Endothelial cell of umbilical vein (primary cell): ENCODE measurements around the gene MUCL3. TPM values are rescaled to one million over a fixed set of nuclear protein-coding genes. Genes with fewer than 3 reads are reported as not detected.

Experiments
- BruUV-seq: library from RNA; stranded (reverse); fragments of 400-500 nt; replicated peaks from 2 replicates; lab custom pipeline; 2021; lab: Mats Ljungman, UMichigan
- CTCF ChIA-PET: fragments of 300-600, 350-600 bp; sonication (Branson Sonifier 250); formaldehyde crosslinking; loops from one replicate; lab custom pipeline; 2021; ENCODE audit warnings: antibody characterized with exemption, inconsistent platforms; lab: Charles Lee
- POLR2A ChIA-PET: fragments of 300-600, 350-600 bp; sonication (Branson Sonifier 250); formaldehyde crosslinking; loops from one replicate; lab custom pipeline; 2021; ENCODE audit warnings: antibody characterized with exemption, inconsistent platforms; lab: Charles Lee
- DNase-seq: peaks from one replicate; pipeline ENCODE4 v3.0.0-alpha.2; 2011; ENCODE audit warnings: low read depth, low spot score
- FAIRE-seq: peaks from 2 replicates; lab custom pipeline; 2011; peaks lifted over from hg19 to GRCh38; lab: Jason Lieb, UNC
- H2AFZ ChIP-seq: 2 replicates; pipeline ENCODE4 v1.6.0; 2012; ENCODE audit warnings: low read depth, low read length, control low read depth, inconsistent platforms
- H3K27ac ChIP-seq: 2 replicates; pipeline ENCODE4 v1.5.1; 2011; ENCODE audit warnings: low read depth, mild to moderate bottlenecking, control low read depth, low read length, moderate library complexity; ENCODE audit not compliant: insufficient read depth
- H3K27me3 ChIP-seq, 2 experiments: 2 replicates each; pipeline versions ENCODE4 v1.6.0 to v1.6.1; 2011; ENCODE audit warnings: low read length in 2 of 2, mixed read lengths in 1 of 2; ENCODE audit not compliant: control insufficient read depth in 2 of 2, insufficient read depth in 2 of 2
- H3K36me3 ChIP-seq, 2 experiments: 2 replicates in 1 of 2; 3 replicates in 1 of 2; pipeline ENCODE4 v1.5.1; 2011; ENCODE audit warnings: low read length in 2 of 2, mild to moderate bottlenecking in 1 of 2, moderate library complexity in 1 of 2; ENCODE audit not compliant: control insufficient read depth in 2 of 2, insufficient read depth in 2 of 2; ENCODE audit errors: extremely low read depth in 1 of 2
- H3K4me1 ChIP-seq: 3 replicates; pipeline ENCODE4 v1.5.1; 2011; ENCODE audit warnings: mild to moderate bottlenecking, low read length; ENCODE audit not compliant: control insufficient read depth, insufficient read depth; ENCODE audit errors: extremely low read depth
- H3K4me2 ChIP-seq: 2 replicates; pipeline ENCODE4 v1.6.1; 2011; ENCODE audit warnings: low read length, control low read depth, mixed read lengths; ENCODE audit not compliant: insufficient read depth
- H3K4me3 ChIP-seq, 3 experiments: fragments of 200-600 bp in 1 of 3; sonication (generic), shearing (Covaris generic) in 1 of 3; replicated peaks in 1 of 3; 2 replicates each; pipeline ENCODE4 v1.5.1; 2011 to 2016; ENCODE audit warnings: control low read depth in 3 of 3, low read length in 3 of 3, mild to moderate bottlenecking in 2 of 3, inconsistent platforms in 1 of 3, low read depth in 1 of 3, moderate library complexity in 1 of 3; ENCODE audit not compliant: insufficient read depth in 1 of 3
- H3K79me2 ChIP-seq: 2 replicates; pipeline ENCODE4 v1.6.0; 2012; ENCODE audit warnings: low read length, inconsistent platforms; ENCODE audit not compliant: control insufficient read depth, insufficient read depth
- H3K9ac ChIP-seq: replicated peaks from 2 replicates; pipeline ENCODE3; 2011; ENCODE audit warnings: low read length, control low read depth; ENCODE audit not compliant: insufficient read depth; ENCODE audit errors: extremely low read depth
- H3K9me1 ChIP-seq: replicated peaks from 3 replicates; pipeline ENCODE4 v1.6.0; 2011; ENCODE audit warnings: mild to moderate bottlenecking, low read length; ENCODE audit not compliant: control insufficient read depth, insufficient read depth; ENCODE audit errors: extremely low read depth
- H3K9me3 ChIP-seq: replicated peaks from 2 replicates; pipeline ENCODE4 v1.5.1; 2012; ENCODE audit warnings: low read length, inconsistent platforms; ENCODE audit not compliant: control insufficient read depth, insufficient read depth
- H4K20me1 ChIP-seq: replicated peaks from 2 replicates; pipeline ENCODE3; 2011; ENCODE audit warnings: mild to moderate bottlenecking, low read length; ENCODE audit not compliant: control insufficient read depth, insufficient read depth; ENCODE audit errors: extremely low read depth
- CTCF ChIP-seq, 2 donors: IDR thresholded peaks; 1 replicate in 1 of 2; 2 replicates in 1 of 2; pipeline ENCODE4 v1.5.1; 2011; ENCODE audit warnings: low read length in 2 of 2, mild to moderate bottlenecking in 2 of 2, moderate library complexity in 2 of 2, control low read depth in 1 of 2, inconsistent platforms in 1 of 2, low read depth in 1 of 2; ENCODE audit not compliant: insufficient read depth in 1 of 2; ENCODE audit errors: extremely low read depth in 1 of 2
- EZH2 ChIP-seq: IDR thresholded peaks from 2 replicates; pipeline ENCODE4 v1.6.1; 2012; ENCODE audit warnings: borderline replicate concordance, low read depth, mild to moderate bottlenecking, moderate library complexity, low read length, inconsistent platforms; ENCODE audit not compliant: severe bottlenecking
- FOS ChIP-seq: IDR thresholded peaks from 2 replicates; pipeline ENCODE4 v1.6.1; 2011; ENCODE audit warnings: mild to moderate bottlenecking, low read length, moderate library complexity, borderline replicate concordance; ENCODE audit not compliant: insufficient read depth
- GATA2 ChIP-seq: IDR thresholded peaks from 2 replicates; pipeline ENCODE4 v1.7.0; 2011; ENCODE audit warnings: low read depth, mild to moderate bottlenecking, moderate library complexity, mixed read lengths, low read length; ENCODE audit not compliant: insufficient read length, insufficient read depth
- JUN ChIP-seq: IDR thresholded peaks from 2 replicates; pipeline ENCODE4 v1.6.1; 2011; ENCODE audit warnings: borderline replicate concordance, low read depth; ENCODE audit not compliant: insufficient read length, insufficient read depth
- MAX ChIP-seq: IDR thresholded peaks from 2 replicates; pipeline ENCODE4 v1.6.1; 2011; ENCODE audit not compliant: insufficient read depth, insufficient read length
- MYC ChIP-seq: IDR thresholded peaks from one replicate; pipeline ENCODE4 v1.6.1; 2011; ENCODE audit warnings: mild to moderate bottlenecking, low read depth, low read length
- POLR2A ChIP-seq: IDR thresholded peaks from 2 replicates; pipeline ENCODE4 v1.6.1; 2012; ENCODE audit warnings: low read depth, mild to moderate bottlenecking, control low read depth, low read length
- POLR2AphosphoS5 ChIP-seq: IDR thresholded peaks from 2 replicates; pipeline ENCODE4 v1.6.1; 2012; ENCODE audit warnings: low read depth, mild to moderate bottlenecking, control low read depth, low read length, moderate library complexity; ENCODE audit not compliant: insufficient read depth
- dilution Hi-C: fragments of 300-500 bp; cut with MboI; formaldehyde crosslinking; loops from one replicate; pipeline ENCODE4 v1.15.0; 2019; ENCODE audit warnings: low sequenced_read_pairs; ENCODE audit not compliant: extremely low pct_ligation_motif_present
- intact Hi-C: fragments of 100-400 bp; cut with micrococcal nuclease; formaldehyde crosslinking; loops from one replicate; pipeline ENCODE4 v1.10.0; 2022
- polyA plus RNA-seq, 4 experiments: library from polyadenylated mRNA; depleted of rRNA in 3 of 4; stranded (reverse) in 3 of 4; unstranded in 1 of 4; fragments of >200 nt; gene quantifications; 2 replicates each; pipeline versions ENCODE4 v1.2.1 to v1.2.3, GENCODE V29; 2011 to 2012; ENCODE audit warnings: missing spikeins in 1 of 4
- total RNA-seq: library from RNA; stranded (reverse); gene quantifications from 2 replicates; pipeline ENCODE4 v1.2.3, GENCODE V29; 2021

The MUCL3 gene
- total and polyA plus RNA-seq, 2 donors (not counting 3 experiments of a cell fraction or from before 2014, with no cell fraction given) = not detected

GRCh38 chr6:30930506-30930905, 10.3 kb upstream of the MUCL3 start:
- no peak overlapping the region for H3K27ac ChIP-seq
- H3K4me1 ChIP-seq = no peaks in the 10 kb centered on the region
- H3K4me3 ChIP-seq = no peak overlapping the region
- dilution Hi-C loops = no loop called here
- no peak overlapping the region for H3K4me2 ChIP-seq
- H3K9ac ChIP-seq = no peak overlapping the region
- H3K36me3 ChIP-seq = peaks cover 0 to 11% of the 10 kb centered on the region in 2 experiments
- FAIRE-seq (no peak), DNase-seq (no peak)
- CTCF ChIA-PET = interaction anchor here (1.5 to 1.7 kb wide), 3 partner anchors 12 to 140 kb away, joined by 4 read pairs; no protein-coding TSS in a partner anchor
- POLR2A ChIA-PET = no interaction called here
- H3K9me3 ChIP-seq = no peaks in the 10 kb centered on the region
- no peaks in the 10 kb centered on the region for H3K79me2 ChIP-seq
- BruUV-seq = no TSS peak
- peaks cover 0 to 2% of the 10 kb centered on the region in 2 experiments for H3K27me3 ChIP-seq
- intact Hi-C loops = no loop called here
- no peaks in the 10 kb centered on the region for H4K20me1 ChIP-seq
- H3K9me1 ChIP-seq = no peaks in the 10 kb centered on the region
- no peak for TF ChIP-seq POLR2A
- no peak overlapping the region for H2AFZ ChIP-seq

- Histone ChIP-seq H3K9ac (no peak overlapping the region), H2AFZ (no peak overlapping the region), H3K36me3 (peaks cover 0 to 4% of the 10 kb centered on the region in 2 experiments), H3K27ac (no peak overlapping the region), H3K9me3 (no peaks in the 10 kb centered on the region), H4K20me1 (no peaks in the 10 kb centered on the region), H3K9me1 (no peaks in the 10 kb centered on the region), H3K27me3 (peaks cover 0 to 2% of the 10 kb centered on the region in 2 experiments), H3K4me2 (no peak overlapping the region), H3K4me3 (no peak overlapping the region), H3K4me1 (no peaks in the 10 kb centered on the region), H3K79me2 (no peaks in the 10 kb centered on the region)
- no TSS peak for BruUV-seq
- CTCF ChIA-PET = interaction anchor here (1.0 to 1.7 kb wide), 5 partner anchors 9 to 156 kb away, joined by 3 to 5 read pairs (median 4); partner anchors contain the start of gene MUCL3
- intact Hi-C loops (no loop called here), dilution Hi-C loops (no loop called here)
- FAIRE-seq (no peak), DNase-seq (no peak)
- POLR2A ChIA-PET = no interaction called here
- TF ChIP-seq POLR2A (no peak), EZH2 (no peak), FOS (no peak), POLR2AphosphoS5 (no peak), MAX (no peak), GATA2 (no peak), CTCF (IDR thresholded peaks at IDR 0.05; ENCODE audit: extremely low read depth in 1 of 2, insufficient read depth in 1 of 2, low read depth in 1 of 2, low read length in 2 of 2) (no peak), JUN (no peak), MYC (no peak)
These were observed 9.5 kb upstream of the MUCL3 start for GRCh38 chr6:30931272-30931671.
